Left lobe of liver (tissue), 2 donors: Measurements from ENCODE around the gene OR2Z1. TPM values are rescaled to one million over a fixed set of nuclear protein-coding genes. Genes with fewer than 3 reads are reported as not detected.

Experiments used
- ATAC-seq: fragments of 200-7000 bp; cut with Tn5 transposase; one replicate; pipeline ENCODE4 v1.9.1; 2020; ENCODE audit warnings: mild to moderate bottlenecking, moderate library complexity
- DNase-seq: peaks from one replicate; pipeline ENCODE4 v3.0.0-alpha.2; 2020; ENCODE audit warnings: low spot score
- total RNA-seq: library from RNA; stranded (reverse); gene quantifications from one replicate; pipeline ENCODE4 v1.2.1, GENCODE V29; 2021
- donor health status: DM: no; HTN: no; CAD: no; lungs with moderate emphysema.
- donor health status: DM: no; HTN: yes; CAD: no.

OR2Z1 gene, protein sequence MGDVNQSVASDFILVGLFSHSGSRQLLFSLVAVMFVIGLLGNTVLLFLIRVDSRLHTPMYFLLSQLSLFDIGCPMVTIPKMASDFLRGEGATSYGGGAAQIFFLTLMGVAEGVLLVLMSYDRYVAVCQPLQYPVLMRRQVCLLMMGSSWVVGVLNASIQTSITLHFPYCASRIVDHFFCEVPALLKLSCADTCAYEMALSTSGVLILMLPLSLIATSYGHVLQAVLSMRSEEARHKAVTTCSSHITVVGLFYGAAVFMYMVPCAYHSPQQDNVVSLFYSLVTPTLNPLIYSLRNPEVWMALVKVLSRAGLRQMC
- total RNA-seq, result not detected

DNA sequence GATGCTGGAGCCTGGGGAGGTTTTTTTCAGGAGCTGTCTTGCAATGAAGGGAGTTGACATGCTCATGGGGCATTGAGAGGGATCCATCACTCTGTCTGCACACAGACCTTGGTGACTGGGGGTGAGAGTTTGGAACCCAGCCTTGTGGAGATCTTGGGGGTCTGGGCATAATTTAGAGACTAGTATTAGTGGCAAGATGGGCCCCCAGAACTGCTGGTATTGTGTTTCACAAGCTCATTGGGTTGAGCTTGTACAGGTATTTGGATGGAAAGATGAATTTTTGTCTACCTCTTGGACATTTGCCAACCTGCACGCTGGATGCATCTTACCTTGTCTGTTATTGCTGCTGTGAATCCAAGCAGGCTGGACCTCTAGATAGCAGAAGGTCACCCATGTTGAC, at the start of gene OR2Z1:
Gene OR2Z1, plus strand, starts transcription at position 301 of the 400 bp plus-strand sequence. CDS start 9,395 bp downstream, outside the sequence.
- ATAC-seq (no peak), DNase-seq (no peak)

DNA sequence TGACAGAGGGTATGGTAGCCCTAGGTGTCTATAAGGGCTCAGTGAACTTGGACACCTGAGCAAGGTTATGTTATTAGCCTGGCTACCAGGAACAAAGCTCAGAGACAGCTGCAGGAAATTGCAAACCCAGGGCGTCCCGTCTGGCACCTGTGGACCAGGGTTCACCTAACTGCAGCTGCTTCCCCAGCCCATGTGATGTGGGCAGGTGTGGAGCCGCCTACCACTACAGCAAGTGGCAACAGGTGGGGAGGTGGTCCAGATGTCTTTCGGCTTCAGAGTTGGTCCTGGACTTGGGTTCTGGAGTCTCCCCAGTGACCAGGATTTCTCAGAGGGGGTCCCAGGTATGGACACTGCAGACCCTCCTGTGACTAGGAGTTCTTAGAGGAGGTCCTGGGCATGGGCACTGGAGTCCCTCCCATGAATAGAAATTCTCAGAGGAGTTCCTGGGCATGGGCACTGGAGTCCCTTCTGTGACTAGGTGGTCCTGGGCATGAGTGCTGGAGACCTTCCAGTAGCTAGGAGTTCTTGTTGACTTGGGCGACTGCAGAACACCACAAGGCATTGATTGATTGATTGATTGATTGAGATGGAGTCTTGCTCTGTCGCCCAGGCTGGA, 48.0 kb upstream of the OR2Z1 start:
- ATAC-seq, result no peak
- no peak for DNase-seq

DNA sequence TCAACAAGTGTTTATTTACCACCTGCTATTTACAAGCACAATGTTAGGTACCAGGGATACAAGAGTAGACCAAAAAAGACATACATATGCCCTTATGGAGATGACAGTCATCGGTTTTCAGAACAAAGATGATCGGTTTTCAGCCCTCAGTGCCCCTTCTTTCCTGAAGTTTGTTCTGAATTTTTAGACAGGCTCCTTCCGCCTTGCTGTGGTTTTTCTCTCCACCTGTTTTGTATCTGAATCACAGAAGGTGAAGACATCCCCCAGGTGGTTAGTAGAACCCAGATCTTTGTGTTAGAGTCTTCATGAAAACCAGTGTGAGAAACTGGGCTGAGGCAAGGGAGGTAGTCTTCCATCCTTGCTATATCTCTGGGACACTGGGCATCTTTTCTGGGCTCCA, 46.4 kb upstream of the OR2Z1 start:
- no peak for ATAC-seq
- no peak for DNase-seq

DNA sequence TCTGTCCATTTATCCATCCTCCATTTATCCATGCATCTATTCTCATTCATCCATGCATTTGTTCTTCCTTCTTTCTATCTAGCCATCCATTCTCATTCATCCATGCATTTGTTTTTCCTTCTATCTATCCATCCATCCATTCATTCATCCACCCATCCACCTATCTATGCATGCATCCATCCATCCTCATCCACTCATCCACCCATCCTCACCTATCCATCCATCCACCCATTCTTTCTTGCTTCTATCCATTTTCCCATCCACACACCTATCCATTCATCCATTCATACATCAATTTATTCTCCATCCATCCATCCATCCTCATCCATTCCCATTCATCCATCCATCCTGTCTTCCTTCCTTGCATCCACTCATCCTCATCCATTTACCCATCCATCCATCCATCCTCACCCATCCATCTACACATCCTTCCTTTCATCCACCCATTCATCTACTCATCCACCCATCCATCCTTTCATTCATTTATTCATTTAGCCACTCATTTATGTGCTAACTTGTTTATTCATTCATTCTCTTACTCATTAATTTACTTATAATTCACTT, 43.1 kb upstream of the OR2Z1 start:
- no peak for ATAC-seq
- no peak for DNase-seq

DNA sequence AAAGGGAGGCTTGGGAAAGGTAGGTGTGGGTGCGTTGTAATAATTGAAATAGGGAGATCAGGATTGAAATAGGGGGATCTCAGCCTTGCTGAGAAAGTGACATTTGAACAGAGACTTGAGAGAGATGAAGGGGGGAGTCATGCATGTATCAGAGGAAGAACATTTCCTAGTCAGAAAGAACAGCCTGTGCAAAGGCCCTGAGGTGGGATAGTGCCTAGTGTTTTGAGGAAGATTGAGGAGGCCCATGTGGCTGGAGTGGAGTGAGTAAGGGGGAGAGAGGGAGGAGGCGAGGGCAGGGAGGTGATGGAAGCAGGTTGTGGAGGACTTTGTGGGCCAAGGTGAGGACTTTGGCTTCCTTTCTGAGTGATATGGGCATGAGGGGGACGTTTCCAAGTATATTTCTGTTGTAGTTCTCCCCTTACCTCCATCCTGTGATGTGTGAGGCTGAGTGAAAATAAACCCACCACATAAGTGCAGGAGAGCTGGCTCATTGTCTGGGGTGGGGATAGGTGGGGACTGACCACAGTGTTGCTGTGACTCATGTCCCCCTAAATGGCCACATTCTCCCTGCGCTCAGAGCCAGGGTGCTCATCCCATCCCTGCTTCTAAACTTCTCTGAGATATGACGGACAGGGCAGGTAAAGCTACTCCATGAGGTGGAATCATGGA, 40.6 kb upstream of the OR2Z1 start:
- DNase-seq (no peak), ATAC-seq (no peak)

DNA sequence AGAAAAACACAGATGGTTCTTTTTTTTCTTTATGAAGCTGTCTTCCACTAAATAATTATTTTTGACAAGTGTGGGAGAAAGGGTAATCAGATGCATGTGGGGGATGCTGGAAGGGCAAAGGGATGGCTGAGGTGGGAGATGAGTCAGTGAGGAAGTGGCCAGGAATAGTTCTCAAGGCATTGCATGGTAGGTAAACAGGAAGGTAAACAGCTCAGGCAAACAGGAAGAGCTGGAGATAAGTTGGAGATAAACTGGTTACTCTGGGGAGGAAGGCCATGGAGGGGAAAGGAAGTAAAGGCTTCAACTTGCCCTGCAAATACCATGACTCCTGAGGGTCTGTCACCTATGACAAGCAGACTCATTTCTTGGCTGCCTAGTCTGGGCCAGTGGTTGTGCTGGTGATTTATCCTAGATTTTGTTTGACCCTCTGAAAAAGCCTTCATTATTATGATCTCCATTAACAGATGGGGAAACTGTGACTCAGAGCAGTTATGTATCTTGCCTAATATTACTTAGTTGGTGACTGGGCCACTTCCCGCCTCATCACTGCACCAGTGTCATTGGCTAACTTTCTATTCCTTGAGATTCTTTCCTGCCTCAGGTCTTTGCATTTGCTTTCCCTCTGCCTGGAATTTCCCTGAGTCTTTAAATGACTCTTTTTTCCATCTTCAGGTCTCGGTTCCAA, 39.9 kb upstream of the OR2Z1 start:
- DNase-seq, result no peak
- ATAC-seq, result no peak

DNA sequence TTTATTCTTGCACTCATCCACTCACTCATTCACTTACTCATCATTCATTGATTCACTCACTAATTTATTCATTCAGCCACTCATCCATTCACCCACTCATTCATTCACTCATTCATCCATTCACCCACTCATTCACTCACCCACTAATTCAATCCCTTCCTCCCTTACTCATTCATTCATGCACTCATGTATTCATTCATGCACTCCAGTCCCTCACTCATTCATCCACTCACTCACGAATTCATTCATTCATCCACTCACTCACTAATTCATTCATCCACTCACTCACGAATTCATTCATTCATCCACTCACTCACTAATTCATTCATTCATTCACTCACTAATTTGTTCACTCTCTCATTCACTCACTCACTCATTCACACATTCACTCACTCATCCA, 39.0 kb upstream of the OR2Z1 start:
- no peak for DNase-seq
- no peak for ATAC-seq

DNA sequence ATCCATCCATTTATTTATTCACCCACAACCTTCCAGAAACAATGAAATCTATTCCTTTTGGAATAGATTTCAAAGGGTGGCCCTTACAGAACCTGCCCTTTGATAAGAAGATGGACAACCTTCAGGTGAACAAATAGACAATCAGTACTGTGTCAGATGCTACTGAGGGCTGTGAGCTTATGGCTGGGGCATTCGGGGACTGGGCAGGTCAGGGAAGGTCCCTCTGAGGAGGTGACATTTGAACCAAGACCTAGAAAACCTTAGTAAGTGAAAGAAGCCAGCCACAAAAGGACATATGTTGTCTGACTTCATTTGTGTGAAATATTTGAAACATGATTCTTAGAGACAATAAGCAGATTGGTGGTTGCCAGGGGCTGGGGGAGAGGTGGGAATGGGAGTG, 38.5 kb upstream of the OR2Z1 start:
- DNase-seq, result no peak
- no peak for ATAC-seq

DNA sequence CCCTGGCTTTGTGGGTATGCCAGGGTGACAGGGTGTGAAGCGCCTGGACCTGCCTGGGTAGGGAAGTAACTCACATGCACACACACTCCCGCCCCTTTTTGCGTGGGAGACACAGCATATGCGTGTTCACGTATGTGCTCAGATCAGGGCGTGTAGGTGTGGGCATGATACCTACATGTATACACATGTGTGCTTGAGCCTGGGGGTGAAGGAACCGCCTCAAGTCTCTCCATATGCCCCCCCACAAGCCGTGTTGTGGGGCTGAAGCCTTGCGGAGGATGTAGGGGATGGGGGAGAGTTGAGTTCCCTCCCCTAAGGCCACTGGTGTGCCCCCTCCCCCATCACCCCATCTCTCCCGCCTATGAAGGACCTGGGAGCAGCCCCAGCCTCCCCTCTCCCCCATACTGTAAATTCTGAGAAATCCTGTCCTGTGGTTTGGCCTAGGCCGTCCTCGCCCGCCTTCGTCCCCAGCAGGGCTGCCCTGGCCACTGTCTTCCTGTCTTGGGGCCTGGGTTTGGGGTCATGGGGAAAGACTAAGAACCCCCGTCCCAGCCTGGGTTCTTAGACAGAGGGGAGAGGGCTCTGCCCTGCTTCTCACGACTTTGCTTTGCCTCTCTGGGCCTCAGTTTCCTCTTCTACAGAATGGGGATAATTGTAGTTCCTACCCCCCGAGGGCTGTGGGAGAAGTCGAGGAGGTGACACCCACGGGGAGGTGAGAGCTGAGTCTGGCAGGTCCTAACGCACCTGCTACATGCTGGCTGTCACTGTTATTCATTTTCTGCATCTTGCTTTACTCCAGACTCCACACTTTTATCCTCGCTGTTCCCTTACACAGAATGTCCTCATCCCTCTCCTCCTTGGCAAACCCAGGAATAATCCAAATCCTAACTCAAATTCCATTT, 37.2 kb upstream of the OR2Z1 start:
- DNase-seq, result no peak
- no peak for ATAC-seq

DNA sequence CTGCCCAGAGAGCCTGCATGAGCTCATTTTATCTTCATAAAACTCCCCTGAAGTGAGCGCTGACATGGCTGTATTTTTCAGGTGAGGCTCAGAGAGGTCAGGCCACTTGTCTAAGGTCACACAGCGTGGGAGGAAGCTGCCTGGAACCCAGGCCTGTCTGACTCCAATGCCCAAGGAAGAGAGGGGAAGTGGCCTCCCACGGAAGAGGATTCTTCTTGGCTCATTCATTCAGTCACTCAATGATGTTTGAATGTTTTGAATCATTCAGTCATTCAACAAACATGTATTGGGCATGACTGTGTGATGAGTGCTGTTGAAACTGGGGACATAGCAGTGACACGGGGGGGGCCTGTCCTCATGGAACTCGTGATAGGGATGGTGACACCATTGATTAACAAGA, 34.9 kb upstream of the OR2Z1 start:
- no peak for ATAC-seq

DNA sequence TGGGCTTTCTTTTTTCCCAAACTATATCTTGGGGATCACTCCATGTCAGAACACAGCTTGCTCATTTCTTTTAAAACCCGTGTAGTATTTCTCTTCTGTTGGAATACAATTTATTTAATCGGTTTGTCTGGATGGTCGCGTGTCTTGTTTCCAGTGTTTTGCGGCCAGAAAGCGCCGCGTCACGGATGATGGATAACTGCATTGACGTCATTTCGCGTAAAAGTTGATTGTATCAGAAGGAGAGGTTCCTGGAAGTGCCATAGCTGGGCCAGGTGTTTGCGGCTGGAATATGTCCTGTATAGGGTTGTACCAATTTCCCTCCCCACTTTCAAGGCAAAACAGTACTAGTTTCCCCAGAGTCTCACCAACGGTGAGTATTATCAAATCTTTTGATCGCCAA, 32.5 kb upstream of the OR2Z1 start:
- DNase-seq, result no peak
- ATAC-seq, result no peak

More for the DNA sequence above, 34.9 kb upstream of the OR2Z1 start:
- no peak for DNase-seq

DNA sequence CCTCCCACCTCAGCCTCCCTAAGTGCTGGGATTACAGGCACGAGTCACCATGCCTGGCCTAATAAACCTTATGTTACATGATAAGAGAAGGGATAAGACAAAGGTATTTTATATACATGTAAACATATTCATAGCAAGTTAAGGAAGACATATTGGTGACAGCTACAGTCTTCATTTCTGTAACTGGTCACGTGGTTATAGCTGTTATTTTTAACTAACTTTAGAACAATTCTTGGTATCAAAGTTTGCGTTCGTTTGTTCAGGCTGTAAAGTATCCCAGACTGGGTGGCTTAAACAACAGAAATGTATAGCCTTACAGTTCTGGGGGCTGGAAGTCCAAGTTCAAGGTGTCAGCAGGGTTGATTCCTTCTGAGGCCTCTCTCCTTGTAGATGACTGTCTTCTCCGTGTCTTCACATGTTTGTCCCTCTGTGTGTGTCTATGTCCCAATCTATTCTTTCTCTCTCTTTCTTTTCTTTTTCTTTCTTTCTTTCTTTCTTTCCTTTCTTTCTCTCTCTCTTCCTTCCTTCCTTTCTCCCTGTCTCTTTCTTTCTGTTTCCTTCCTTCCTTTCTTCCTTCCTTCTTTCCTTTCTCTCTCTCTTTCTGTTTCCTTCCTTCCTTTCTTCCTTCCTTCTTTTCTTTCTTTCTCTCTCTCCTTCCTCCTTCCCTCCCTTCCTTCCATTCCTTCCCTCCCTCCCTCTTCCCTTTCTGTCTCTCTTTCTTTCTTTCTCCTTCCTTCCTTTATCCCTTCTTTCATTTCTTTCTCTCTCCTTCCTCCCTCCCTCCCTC, 30.5 kb upstream of the OR2Z1 start:
- no peak for DNase-seq
- ATAC-seq, result no peak

DNA sequence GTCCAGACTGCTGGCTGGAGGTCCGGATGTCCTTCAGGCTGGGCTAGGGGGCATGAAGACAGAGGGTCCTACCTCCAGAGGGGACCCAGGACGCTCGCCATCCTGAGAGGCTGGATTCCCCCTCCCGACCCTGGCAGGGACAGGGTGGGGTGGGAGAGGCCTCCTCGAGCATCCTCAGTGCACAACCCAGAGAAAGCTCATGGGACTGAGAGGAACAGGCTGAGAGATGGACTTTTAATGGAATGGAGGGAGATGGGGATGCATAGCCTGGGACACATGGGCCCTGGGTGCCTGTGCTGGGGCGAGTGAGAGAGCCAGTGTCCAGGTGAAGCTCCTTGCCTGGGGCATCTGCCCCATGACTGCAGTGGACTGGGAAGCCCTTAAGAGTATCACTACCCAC, 25.9 kb upstream of the OR2Z1 start:
- no peak for DNase-seq
- ATAC-seq, result no peak

DNA sequence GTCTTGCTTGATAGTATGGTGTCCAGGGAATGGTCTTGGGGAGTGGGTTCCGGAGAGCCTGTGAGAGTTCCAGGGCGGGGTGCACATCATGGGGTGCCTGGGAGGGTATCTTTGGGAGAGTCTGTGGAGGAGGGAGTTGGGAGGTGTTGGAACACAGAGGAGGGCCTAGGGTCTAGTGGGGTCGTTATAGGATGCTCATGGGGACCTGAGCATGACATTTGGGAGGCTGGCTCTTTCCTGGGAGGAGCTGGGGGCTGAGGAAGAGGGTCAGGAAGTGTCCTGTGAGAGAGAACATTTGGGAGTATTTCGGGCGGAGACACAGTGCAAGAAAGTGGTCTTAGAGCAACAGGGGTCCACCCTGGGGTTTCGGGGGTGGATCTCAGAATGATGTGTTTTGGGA, 25.5 kb upstream of the OR2Z1 start:
- no peak for DNase-seq

DNA sequence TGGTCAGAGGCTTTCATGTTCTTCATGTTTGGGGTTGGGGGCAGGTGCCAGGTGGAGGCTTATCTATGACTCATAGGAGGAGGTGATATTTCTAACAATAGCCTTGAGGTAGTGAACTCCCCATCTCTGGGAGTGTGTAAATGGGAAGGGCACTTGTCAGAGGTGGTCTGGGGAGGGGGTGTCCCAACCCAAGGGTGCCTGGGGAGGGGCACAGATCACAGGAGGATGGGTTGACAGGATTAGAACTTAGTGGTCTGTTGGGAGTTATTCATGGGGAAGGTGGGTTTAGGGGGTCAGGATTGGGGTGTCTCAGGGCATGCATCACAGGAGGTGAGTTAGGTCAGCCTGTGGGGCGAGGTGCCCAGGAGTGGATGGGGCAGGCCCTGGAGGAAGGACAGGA, 24.4 kb upstream of the OR2Z1 start:
- no peak for DNase-seq
- ATAC-seq, result no peak

More for the DNA sequence above, 25.5 kb upstream of the OR2Z1 start:
- no peak for ATAC-seq

DNA sequence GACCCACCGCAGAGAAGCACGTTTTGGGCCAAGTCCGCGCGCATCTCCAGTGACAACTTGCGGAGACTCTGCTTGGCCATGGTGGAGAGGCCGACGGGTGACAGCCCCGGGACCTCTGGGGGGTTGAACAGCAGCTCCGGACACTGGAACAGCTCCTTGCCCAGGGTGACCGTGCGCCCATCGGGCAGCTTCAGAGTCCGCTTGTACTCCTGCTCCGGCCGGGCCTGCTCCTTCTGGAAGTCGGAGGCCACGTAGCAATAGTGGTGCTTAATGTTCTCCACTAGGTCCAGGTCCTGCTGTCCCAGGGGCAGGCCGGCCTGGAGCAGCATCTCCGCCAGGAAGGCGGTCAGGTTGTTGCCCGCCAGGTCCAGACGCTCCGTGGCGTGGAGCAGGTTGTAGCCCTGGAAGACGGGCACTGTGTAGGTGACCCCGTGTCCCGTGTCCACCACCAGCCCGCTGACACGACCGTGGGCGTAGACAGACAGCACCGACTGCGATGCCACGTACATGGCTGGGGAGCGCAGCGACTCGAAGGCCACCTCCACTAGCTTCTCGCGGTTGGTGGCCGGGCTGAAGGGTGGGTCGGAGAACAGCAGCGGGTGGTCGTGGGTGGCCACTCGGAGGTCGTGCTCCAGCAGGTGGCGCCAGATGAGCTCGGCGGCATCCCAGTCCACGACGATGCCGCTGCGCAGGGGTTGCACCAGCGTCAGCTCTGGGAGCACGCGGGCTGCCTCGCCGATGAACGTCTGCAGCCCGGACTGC, 23.6 kb upstream of the OR2Z1 start:
- DNase-seq (no peak), ATAC-seq (no peak)

DNA sequence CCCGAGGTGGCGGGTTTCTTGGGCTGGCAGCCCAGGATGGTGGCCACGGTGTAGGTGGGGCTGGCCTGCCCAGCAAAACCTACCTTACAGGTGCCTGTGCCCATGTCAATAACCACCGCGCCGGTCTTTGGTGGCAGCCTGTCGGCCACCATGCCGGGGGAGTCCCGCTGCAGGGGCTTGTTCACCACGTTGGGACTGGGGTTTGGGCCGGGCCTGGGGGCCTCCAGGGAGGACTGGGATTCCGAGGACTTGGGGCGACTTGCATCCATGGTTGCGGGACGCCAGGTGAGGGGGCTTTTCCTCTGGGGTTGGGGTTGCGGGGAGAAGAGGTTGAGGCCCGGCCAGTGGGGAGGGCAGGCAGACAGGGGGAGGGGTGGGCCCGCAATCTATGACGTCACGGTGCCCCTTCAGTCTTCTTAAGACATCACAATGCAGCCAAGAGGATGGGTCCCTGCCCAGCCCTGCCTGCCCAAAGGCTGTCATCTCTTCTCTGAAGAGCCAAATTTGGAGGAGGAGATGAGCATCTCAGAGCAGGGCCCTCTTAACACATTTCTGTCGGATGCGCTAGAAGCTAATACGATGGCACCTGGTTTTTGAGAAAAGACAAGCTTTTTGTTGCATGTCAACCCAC, 22.9 kb upstream of the OR2Z1 start, which contains the start of gene ACTL9:
Gene ACTL9, minus strand, starts transcription at position 363 of the 631 bp plus-strand sequence. Its CDS starts 94 bp downstream, at position 269.
- ATAC-seq (no peak), DNase-seq (no peak)

DNA sequence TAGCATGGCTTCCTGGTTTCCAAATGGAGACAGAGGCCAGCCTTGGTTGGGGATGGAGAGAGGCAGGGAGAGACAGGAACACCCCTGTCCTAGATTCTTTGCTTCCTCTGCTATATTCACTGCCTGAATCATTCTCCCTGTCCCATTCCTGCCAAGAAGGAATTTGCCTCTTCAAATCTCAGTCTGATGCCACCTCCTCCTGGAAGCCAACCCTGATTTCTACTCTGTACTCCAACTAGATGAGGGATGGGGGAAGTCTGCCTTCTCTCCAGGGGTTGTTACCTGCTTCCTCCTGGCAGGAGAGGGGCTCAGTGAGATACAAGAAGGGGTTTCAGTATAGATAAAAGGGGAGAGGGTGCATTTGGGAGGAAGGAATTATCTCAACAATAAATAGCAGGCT, 21.5 kb upstream of the OR2Z1 start:
- no peak for DNase-seq
- ATAC-seq, result no peak
